WTC11 (cell line): ENCODE results near the gene SAPCD2. TPM values are rescaled to one million over a fixed set of nuclear protein-coding genes. Genes with fewer than 3 reads are reported as not detected.

ENCODE experiments used
- ATAC-seq: fragments of 200-7000 bp; cut with Tn5 transposase; 2 replicates; pipeline ENCODE4 v1.10.0; 2021; ENCODE audit warnings: mild to moderate bottlenecking, moderate library complexity
- CTCF ChIA-PET: fragments of 300-600 bp; sonication (Branson Sonifier 250); formaldehyde crosslinking; loops from one replicate; lab custom pipeline; 2021; ENCODE audit warnings: antibody characterized with exemption; lab: Charles Lee
- POLR2A ChIA-PET: fragments of 350-600 bp; sonication (Branson Sonifier 250); formaldehyde crosslinking; loops from one replicate; lab custom pipeline; 2021; ENCODE audit warnings: antibody characterized with exemption; lab: Charles Lee
- DNase-seq: peaks from one replicate; pipeline ENCODE4 v3.0.0; 2021; ENCODE audit warnings: low spot score
- H3K27ac Mint-ChIP-seq: 2 replicates; pipeline ENCODE4 v1.8.0; 2021; ENCODE audit warnings: mixed read lengths
- H3K27me3 Mint-ChIP-seq: 2 replicates; pipeline ENCODE4 v1.8.0; 2021; ENCODE audit warnings: low read depth, mild to moderate bottlenecking, moderate library complexity, mixed read lengths
- H3K36me3 Mint-ChIP-seq: 2 replicates; pipeline ENCODE4 v1.8.0; 2021; ENCODE audit warnings: mixed read lengths
- H3K4me1 Mint-ChIP-seq: 2 replicates; pipeline ENCODE4 v1.8.0; 2022; ENCODE audit warnings: mixed read lengths
- H3K4me3 Mint-ChIP-seq: 2 replicates; pipeline ENCODE4 v1.8.0; 2021; ENCODE audit warnings: mild to moderate bottlenecking, moderate library complexity, mixed read lengths
- H3K9me3 Mint-ChIP-seq: 2 replicates; pipeline ENCODE4 v1.8.0; 2021; ENCODE audit warnings: mixed read lengths
- ARID4B ChIP-seq: sonication (generic); formaldehyde crosslinking; IDR thresholded peaks from 2 replicates; pipeline ENCODE4 v1.8.0; 2023; ENCODE audit warnings: missing genetic modification reagents, mild to moderate bottlenecking, borderline replicate concordance
- ATF1 ChIP-seq: sonication (generic); formaldehyde crosslinking; IDR thresholded peaks from 2 replicates; pipeline ENCODE4 v1.8.1; 2023; ENCODE audit warnings: mild to moderate bottlenecking, moderate library complexity, missing genetic modification reagents
- CREM ChIP-seq: sonication (generic); formaldehyde crosslinking; IDR thresholded peaks from 2 replicates; pipeline ENCODE4 v1.8.1; 2022; ENCODE audit warnings: mild to moderate bottlenecking, missing genetic modification reagents, moderate library complexity
- EMX1 ChIP-seq: fragments of 250-450 bp; sonication (Bioruptor Pico); IDR thresholded peaks from 2 replicates; pipeline ENCODE4 v1.8.0; 2021; ENCODE audit warnings: mild to moderate bottlenecking
- ESRRA ChIP-seq: sonication (generic); formaldehyde crosslinking; IDR thresholded peaks from 2 replicates; pipeline ENCODE4 v1.8.1; 2022; ENCODE audit warnings: mild to moderate bottlenecking, missing genetic modification reagents, borderline replicate concordance
- ETV6 ChIP-seq: sonication (generic); formaldehyde crosslinking; IDR thresholded peaks from 2 replicates; pipeline ENCODE4 v1.8.1; 2022; ENCODE audit warnings: mild to moderate bottlenecking, missing genetic modification reagents
- GTF2I ChIP-seq: fragments of 250-450 bp; sonication (Bioruptor Pico); conservative IDR thresholded peaks from 2 replicates; pipeline ENCODE4 v1.4.0; 2021; ENCODE audit warnings: mild to moderate bottlenecking
- HMGA2 ChIP-seq: fragments of 250-450 bp; sonication (Bioruptor Pico); IDR thresholded peaks from 2 replicates; pipeline ENCODE4 v1.4.0; 2021; ENCODE audit warnings: mild to moderate bottlenecking, moderate library complexity
- JUN ChIP-seq: sonication (generic); formaldehyde crosslinking; IDR thresholded peaks from 2 replicates; pipeline ENCODE4 v1.8.0; 2023; ENCODE audit warnings: mild to moderate bottlenecking, missing genetic modification reagents
- MAX ChIP-seq: sonication (generic); formaldehyde crosslinking; IDR thresholded peaks from 2 replicates; pipeline ENCODE4 v1.8.0; 2022; ENCODE audit warnings: mild to moderate bottlenecking, missing genetic modification reagents
- MLX ChIP-seq: sonication (generic); formaldehyde crosslinking; IDR thresholded peaks from 2 replicates; pipeline ENCODE4 v1.8.1; 2023; ENCODE audit warnings: mild to moderate bottlenecking, missing genetic modification reagents, moderate library complexity
- NFE2L1 ChIP-seq: sonication (generic); formaldehyde crosslinking; IDR thresholded peaks from 2 replicates; pipeline ENCODE4 v1.8.1; 2023; ENCODE audit warnings: missing genetic modification reagents
- NFYB ChIP-seq: sonication (generic); formaldehyde crosslinking; conservative IDR thresholded peaks from 2 replicates; pipeline ENCODE4 v1.8.0; 2022; ENCODE audit warnings: low read depth, missing genetic modification reagents
- PREB ChIP-seq: sonication (generic); formaldehyde crosslinking; IDR thresholded peaks from 2 replicates; pipeline ENCODE4 v1.8.1; 2022; ENCODE audit warnings: mild to moderate bottlenecking, missing genetic modification reagents, moderate library complexity, borderline replicate concordance
- RELA ChIP-seq: sonication (generic); formaldehyde crosslinking; IDR thresholded peaks from 2 replicates; pipeline ENCODE4 v1.8.1; 2022; ENCODE audit warnings: missing genetic modification reagents, mild to moderate bottlenecking, borderline replicate concordance
- TCF7 ChIP-seq: sonication (generic); formaldehyde crosslinking; IDR thresholded peaks from 2 replicates; pipeline ENCODE4 v1.8.0; 2022; ENCODE audit warnings: mild to moderate bottlenecking, low read depth, missing genetic modification reagents, moderate library complexity
- TEAD4 ChIP-seq: sonication (generic); formaldehyde crosslinking; IDR thresholded peaks from 2 replicates; pipeline ENCODE4 v1.8.0; 2022; ENCODE audit warnings: mild to moderate bottlenecking, missing genetic modification reagents
- USF1 ChIP-seq: sonication (generic); formaldehyde crosslinking; IDR thresholded peaks from 2 replicates; pipeline ENCODE4 v1.8.0; 2022; ENCODE audit warnings: mild to moderate bottlenecking, missing genetic modification reagents
- USF2 ChIP-seq: sonication (generic); formaldehyde crosslinking; IDR thresholded peaks from 2 replicates; pipeline ENCODE4 v1.8.1; 2023; ENCODE audit warnings: mild to moderate bottlenecking, missing genetic modification reagents, moderate library complexity
- ZNF121 ChIP-seq: sonication (generic); formaldehyde crosslinking; IDR thresholded peaks from 2 replicates; pipeline ENCODE4 v1.8.0; 2023; ENCODE audit warnings: missing genetic modification reagents
- ZNF232 ChIP-seq: sonication (generic); formaldehyde crosslinking; IDR thresholded peaks from 2 replicates; pipeline ENCODE4 v1.8.0; 2022; ENCODE audit warnings: mild to moderate bottlenecking, missing genetic modification reagents
- ZNF317 ChIP-seq: sonication (generic); formaldehyde crosslinking; IDR thresholded peaks from 2 replicates; pipeline ENCODE4 v1.8.1; 2023; ENCODE audit warnings: low read depth, mild to moderate bottlenecking, moderate library complexity, missing genetic modification reagents, borderline replicate concordance
- ZNF396 ChIP-seq: fragments of 250-450 bp; sonication (Bioruptor Pico); IDR thresholded peaks from 2 replicates; pipeline ENCODE4 v1.8.0; 2021; ENCODE audit warnings: mild to moderate bottlenecking, moderate library complexity, borderline replicate concordance
- ZNF416 ChIP-seq: fragments of 250-450 bp; sonication (Bioruptor Pico); IDR thresholded peaks from 2 replicates; pipeline ENCODE4 v1.9.0; 2021; ENCODE audit warnings: mild to moderate bottlenecking, inconsistent platforms
- total RNA-seq: library from RNA; stranded (reverse); gene quantifications from 3 replicates; pipeline ENCODE4 v1.2.3, GENCODE V29; 2021

The SAPCD2 gene
- total RNA-seq, 1 experiment from 2014 or later, result 67.0 TPM

GRCh38 chr9:137062384-137062783 is 8.0 kb downstream of the SAPCD2 start:
- Mint-ChIP-seq H3K27me3 (peaks cover 6% of the 10 kb centered on the region), H3K36me3 (peaks cover 3% of the 10 kb centered on the region), H3K9me3 (no peaks in the 10 kb centered on the region)
- POLR2A ChIA-PET, result no interaction called here
- no peak for ATAC-seq
- TF ChIP-seq TCF7 (CRISPR knock-in tag), result no peak
- TF ChIP-seq HMGA2 (CRISPR knock-in tag), result no peak
- no peak for TF ChIP-seq ZNF396 (CRISPR knock-in tag)
- no peak for TF ChIP-seq JUN (CRISPR knock-in tag)
- no peak for TF ChIP-seq ATF1 (CRISPR knock-in tag)
- TF ChIP-seq, all 79 proteins: peak for 0
- CTCF ChIA-PET, result interaction anchor here (2.1 to 2.4 kb wide), 2 partner anchors 28 to 71 kb away, joined by 9 to 33 read pairs; partner anchors contain the start of gene PAXX
- no peaks in the 10 kb centered on the region for H3K4me1 Mint-ChIP-seq
- DNase-seq, result no peak
- H3K4me3 Mint-ChIP-seq, result no peak overlapping the region
- no peak overlapping the region for H3K27ac Mint-ChIP-seq

GRCh38 chr9:137058521-137059234 is 11.7 kb downstream of the SAPCD2 start:
- Mint-ChIP-seq H3K36me3 (no peaks in the 10 kb centered on the region), H3K27ac (no peak overlapping the region), H3K4me3 (no peak overlapping the region), H3K27me3 (peaks cover 19% of the 10 kb centered on the region), H3K4me1 (0 out of 2 replicates have a peak, but pooled peaks cover 2% of the 10 kb centered on the region), H3K9me3 (no peaks in the 10 kb centered on the region)
- POLR2A ChIA-PET, result no interaction called here
- peak; percentile 76; the same call in 1 of the 2 replicates for TF ChIP-seq ZNF121 (CRISPR knock-in tag)
- TF ChIP-seq NFE2L1, result no peak
- TF ChIP-seq PREB (CRISPR knock-in tag), result no peak
- no peak for TF ChIP-seq TEAD4 (CRISPR knock-in tag)
- 0 out of 2 replicates have a peak, but pooled peaks have one; percentile 22 for TF ChIP-seq GTF2I
- no peak for TF ChIP-seq USF1 (CRISPR knock-in tag)
- no peak for TF ChIP-seq ETV6 (CRISPR knock-in tag)
- no peak for DNase-seq
- CTCF ChIA-PET, result interaction anchor here (0.6 to 10.4 kb wide), 8 partner anchors 9 to 140 kb away, joined by 3 to 240 read pairs (median 8); partner anchors contain the start of genes ABCA2, NPDC1 and SAPCD2
- ATAC-seq, result no peak

GRCh38 chr9:137057545-137057944 is 12.8 kb downstream of the SAPCD2 start:
- ATAC-seq (no peak), DNase-seq (no peak)
- peaks cover 26% of the 10 kb centered on the region for H3K27me3 Mint-ChIP-seq
- H3K36me3 Mint-ChIP-seq, result no peaks in the 10 kb centered on the region
- no peak overlapping the region for H3K27ac Mint-ChIP-seq
- TF ChIP-seq ARID4B (CRISPR knock-in tag) (no peak), ESRRA (CRISPR knock-in tag) (no peak), CREM (no peak), USF2 (no peak), RELA (CRISPR knock-in tag) (no peak), ZNF317 (CRISPR knock-in tag) (no peak), ZNF232 (CRISPR knock-in tag) (no peak), NFYB (CRISPR knock-in tag) (no peak), MAX (CRISPR knock-in tag) (no peak), ZNF416 (no peak), MLX (no peak), JUN (CRISPR knock-in tag) (no peak), EMX1 (CRISPR knock-in tag) (no peak)
- TF ChIP-seq, all 79 proteins: peak for 0
- Mint-ChIP-seq H3K4me3 (no peak overlapping the region), H3K4me1 (0 out of 2 replicates have a peak, but pooled peaks cover 2% of the 10 kb centered on the region), H3K9me3 (no peaks in the 10 kb centered on the region)
- ChIA-PET POLR2A (no interaction called here), CTCF (interaction anchor here (1.0 to 10.4 kb wide), 4 partner anchors 8 to 28 kb away, joined by 3 to 240 read pairs (median 19); partner anchors contain the start of genes ABCA2 and SAPCD2)
